GM18873 (cell line): ENCODE data around the gene ETS1.
A peak's percentile ranks its signal among the peaks of the same experiment; 100 is the strongest.

ENCODE experiments used
- ATAC-seq: cut with Tn5 transposase; IDR thresholded peaks from one replicate; pipeline ENCODE4 v1.9.1; 2021; ENCODE audit warnings: mild to moderate bottlenecking, moderate library complexity, moderate number of reproducible peaks; ENCODE audit not compliant: unreplicated experiment, low FRiP score

Gene ETS1

GRCh38 chr11:128506999-128507611, 80.3 kb downstream of the ETS1 start:
- ATAC-seq = no peak

DNA sequence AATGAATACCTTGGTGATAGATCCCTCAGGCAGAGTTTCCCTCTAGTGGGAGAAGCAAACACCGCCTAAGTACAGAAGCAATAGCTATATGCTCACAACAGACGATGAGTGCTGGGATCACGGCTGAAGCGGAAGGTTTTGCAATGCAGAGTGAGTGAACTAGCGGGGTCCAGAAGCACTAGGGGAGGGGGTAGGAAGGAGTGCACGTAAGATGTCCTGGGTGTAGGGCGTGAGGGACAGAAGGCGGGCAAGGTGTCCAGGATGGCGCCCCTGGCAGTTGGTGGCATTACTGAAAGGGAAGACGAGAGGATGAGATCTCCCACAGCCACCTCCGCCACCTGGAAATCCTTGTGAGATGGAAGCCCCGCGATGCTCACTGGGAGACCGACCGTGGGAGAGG, 81.0 kb downstream of the ETS1 start:
- ATAC-seq = no peak

- no peak for ATAC-seq
These were observed 81.8 kb downstream of the ETS1 start for GRCh38 chr11:128505449-128506065.

- ATAC-seq = no peak
These were observed 82.9 kb downstream of the ETS1 start for GRCh38 chr11:128504486-128504885.

- no peak for ATAC-seq
These were observed 83.9 kb downstream of the ETS1 start for GRCh38 chr11:128503245-128503991.

DNA sequence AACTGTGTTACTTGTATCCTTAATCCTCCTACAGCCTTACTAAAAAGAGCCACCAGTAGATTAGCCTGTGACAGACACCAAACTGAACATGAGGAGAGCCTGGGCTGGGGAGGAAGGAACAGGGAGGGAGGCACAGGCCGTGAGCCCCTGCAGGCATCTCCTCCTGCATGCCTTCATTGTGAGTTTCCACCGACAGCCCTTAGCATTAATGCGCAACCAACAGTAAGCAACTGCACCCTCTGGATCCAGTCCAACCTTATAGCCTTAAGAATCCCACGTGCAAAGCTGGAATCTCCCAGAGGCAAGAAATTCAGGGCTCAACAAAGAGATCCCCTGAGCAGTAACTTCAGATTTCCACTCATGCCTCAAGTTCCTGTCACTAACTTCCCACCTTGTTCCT, 84.6 kb downstream of the ETS1 start:
- no peak for ATAC-seq

DNA sequence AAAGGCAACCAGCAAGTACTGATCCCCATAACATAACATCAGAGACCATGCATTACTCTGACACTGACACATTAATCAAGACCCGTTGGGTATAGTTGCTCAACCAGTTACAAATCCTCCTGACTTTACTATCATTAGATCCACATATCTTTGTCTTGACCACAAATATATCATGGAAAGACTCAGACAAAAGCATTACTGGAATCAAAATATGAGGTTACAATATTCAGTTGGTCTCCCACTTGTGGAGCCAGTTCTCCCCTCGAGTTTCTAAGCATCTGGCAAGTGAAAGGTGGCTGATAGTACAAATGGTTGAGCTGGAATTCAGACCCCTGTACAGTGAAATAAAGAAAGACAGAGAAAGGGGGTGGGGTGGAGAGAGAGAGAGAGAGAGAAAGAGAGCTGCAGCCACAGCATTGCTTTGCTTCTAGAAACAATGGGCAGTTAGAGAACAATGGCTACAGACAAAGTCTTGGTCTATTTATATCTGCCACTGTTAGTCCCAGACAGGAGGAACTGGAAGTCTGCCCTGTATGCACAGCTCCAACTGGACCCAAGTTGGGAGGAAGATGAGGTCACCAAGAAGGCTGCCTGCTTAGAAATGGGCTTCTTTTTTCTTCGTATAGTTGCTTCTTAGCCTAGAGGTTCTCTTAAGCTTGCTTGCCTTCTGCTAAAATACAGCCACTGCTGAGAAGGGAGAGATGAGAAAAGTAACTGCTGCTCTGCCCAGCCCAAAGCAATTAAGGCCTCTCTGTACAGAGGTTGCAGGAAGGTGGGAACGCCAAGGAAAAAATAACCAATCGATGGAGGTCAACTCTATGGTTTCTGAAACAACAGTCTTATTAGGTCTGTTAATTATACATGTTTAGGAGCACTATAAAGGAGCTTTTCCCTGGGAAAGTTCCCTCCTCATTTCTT, 85.5 kb downstream of the ETS1 start:
- ATAC-seq = no peak

- ATAC-seq = no peak
These were observed 86.3 kb downstream of the ETS1 start for GRCh38 chr11:128501008-128501407.

DNA sequence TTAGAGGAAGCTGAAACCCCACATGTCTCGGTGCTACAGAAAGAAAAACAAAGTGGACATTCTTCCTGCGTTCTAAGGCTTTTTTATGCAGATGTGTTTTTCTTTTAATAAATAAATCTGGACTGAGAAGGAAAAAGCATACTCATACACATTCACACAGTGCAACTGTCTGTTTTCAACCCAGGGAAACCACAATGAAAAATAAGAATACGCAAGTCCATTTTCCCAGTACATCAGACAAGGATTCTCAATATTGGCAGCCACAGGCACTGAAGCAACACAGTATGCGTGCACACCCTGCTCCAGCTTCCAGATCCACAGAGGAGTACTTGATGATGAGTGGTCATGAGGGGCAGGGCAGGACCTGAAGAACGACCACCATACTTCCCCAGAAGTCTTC, 86.9 kb downstream of the ETS1 start:
- ATAC-seq = no peak

DNA sequence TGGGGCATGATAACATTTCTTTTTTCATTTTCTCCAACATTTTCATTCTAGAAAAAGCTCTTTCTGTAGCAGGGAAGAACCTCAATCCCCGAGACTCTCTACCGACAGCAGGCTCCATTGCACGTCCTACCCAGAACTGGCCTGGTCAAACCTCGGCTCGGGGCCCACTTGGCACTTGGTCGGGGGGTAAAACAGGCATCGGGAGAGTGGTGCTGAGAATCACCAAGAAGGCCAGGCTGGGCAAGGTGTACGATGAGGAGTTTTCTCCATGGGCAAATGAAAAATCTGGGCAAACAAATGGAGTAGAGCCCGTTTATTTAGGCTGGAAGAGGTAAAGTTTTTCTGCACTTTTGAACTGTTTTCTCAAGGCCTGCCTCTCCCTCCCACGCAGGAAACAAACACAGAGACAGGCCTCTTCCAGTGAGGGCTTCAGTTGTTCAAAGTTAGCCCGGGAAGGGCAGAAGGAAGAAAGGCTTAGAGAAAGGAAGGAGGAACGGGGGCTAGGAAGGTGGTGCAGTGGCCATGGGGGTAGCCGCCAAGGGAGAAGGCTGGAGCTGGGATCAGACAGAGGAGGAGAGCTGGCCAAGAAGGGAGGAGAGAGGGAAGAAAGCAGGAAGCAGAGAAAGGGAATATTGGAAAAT, 87.6 kb downstream of the ETS1 start:
- no peak for ATAC-seq

GRCh38 chr11:128498721-128499245, 88.6 kb downstream of the ETS1 start:
- no peak for ATAC-seq

DNA sequence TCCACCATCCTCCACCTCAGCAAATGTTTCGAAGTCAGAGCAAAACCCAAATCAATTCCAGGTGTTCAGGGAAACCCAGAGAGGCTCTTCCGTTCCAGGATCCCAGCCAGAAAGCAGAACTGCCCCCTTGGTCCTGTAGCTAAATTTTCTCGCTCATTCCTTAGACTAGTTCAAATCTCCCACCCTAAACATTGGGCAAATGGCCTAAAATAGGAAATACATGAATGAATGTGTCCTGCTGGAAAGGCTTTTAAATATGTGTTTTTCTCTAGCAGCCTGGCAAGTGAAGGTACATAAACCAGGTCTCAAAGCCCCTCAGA, 89.6 kb downstream of the ETS1 start:
- ATAC-seq = no peak

DNA sequence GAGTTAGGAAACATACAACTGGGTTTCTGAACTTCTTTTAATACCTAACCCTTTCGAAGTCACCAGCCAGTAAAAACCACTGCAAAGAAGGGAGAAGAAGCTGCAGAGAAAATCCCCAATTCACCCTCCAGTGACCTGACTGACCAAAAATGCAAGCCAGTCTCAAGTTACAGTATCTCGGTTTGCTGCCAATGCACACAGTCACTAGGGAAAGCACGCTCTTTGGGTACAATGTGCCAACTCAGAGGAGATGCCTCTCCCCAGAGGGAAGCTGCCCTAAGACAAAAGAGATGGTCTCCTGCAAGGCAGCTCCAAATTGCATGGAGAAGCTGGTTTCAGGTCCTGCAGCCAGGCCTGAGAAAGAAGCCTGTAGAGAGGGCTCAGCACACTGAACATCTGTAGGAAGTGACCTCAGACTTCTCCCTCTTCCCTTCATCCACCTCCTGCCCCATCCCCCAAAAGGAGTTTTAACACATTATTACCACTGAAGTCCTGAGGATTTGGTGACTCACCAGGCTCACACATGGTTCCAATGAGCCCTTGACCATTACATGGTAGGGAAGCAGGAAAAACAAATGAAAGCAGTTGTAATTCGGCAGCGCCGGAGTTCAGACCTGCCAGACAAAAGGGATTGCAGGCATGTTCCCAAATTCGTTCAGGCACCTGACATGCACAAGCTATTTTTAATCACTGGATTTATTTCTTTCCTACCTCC, 90.1 kb downstream of the ETS1 start:
- ATAC-seq = peak; percentile 70

DNA sequence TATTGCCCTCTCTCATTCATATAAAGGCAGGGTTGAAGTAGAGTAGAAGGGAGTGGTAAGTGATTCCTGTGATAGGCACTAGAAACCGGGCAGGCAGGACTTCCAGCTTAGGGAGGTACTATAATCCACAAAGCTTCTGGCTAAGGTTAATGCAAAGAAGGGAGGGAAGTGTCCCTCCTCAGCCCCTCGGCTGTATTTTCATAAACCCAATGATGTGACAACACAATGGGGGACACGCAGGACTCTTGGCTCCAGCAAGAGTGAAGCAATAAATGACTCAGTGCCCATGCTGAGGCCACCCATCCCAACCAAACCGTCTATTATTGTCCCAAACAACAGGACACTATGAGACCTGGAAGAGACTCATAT, 90.7 kb downstream of the ETS1 start:
- peak; percentile 2 for ATAC-seq

GRCh38 chr11:128496249-128496648, 91.1 kb downstream of the ETS1 start:
- no peak for ATAC-seq

DNA sequence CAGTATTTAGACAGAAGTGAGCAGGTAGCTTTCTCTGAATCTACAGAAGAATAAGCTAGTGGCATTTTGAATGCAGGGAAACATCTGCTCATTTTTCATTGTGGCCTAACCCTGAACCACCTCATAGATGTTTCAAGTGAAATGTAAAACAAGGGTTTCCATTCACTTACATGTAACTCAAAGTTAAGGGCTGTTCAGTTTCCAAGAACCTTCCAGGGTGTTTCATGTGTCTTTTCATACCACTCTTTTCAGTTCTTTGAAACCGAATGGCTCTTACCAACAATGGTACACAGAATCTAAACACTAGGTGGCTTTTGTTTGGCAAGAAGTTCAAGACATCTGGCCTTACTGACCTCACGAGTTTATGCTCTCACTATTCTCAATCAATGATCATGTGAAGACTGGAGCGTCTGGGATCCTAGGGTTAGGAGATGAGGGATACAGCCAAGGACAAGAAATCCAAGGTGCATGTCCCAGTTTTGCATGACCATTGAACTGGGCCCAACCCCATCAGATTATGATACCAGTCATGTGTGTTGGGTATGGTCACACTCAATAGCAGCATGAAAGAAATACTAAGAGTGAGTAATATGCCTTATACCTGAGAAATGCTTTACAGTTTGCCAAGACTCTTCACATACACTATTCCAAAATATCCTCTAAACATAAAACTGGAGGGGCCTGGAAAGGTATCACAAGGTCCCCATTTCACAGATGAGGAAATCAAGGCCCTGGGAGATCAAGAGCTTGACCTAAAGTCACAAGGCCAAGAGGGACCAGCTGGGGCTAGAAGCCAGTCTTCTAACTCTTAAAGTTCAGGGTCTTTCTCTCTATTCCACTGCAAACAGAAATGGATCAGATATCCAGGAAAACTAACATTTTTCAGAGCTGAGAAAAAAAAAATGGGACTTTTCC, 92.7 kb downstream of the ETS1 start:
- ATAC-seq = no peak

DNA sequence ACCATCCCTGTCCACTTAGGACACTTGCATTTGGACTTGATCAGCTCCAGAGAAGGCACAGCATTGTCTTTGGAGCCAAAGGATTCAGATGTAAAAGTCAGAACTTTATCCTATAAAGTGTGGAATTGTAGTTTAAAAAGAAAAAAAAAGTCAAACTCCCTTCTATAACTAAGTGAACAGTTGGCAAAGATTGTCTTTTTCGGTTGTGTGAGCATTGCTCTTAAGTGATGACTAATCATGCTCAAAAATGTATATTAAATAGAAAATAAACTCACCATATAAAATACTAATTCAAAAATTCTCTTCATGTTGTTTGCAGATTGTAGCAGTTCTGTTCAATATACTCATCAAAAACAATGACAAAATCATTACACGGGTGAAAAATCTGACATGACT, 93.8 kb downstream of the ETS1 start:
- ATAC-seq = no peak

- ATAC-seq = no peak
These were observed 94.3 kb downstream of the ETS1 start for GRCh38 chr11:128492903-128493569.
